Measurements from ENCODE around the gene THOP1. TPM values are rescaled to one million over a fixed set of nuclear protein-coding genes. Genes with fewer than 3 reads are reported as not detected.

Gene THOP1
- total RNA-seq, 1 donor from 2014 or later = 60.9 TPM

DNA sequence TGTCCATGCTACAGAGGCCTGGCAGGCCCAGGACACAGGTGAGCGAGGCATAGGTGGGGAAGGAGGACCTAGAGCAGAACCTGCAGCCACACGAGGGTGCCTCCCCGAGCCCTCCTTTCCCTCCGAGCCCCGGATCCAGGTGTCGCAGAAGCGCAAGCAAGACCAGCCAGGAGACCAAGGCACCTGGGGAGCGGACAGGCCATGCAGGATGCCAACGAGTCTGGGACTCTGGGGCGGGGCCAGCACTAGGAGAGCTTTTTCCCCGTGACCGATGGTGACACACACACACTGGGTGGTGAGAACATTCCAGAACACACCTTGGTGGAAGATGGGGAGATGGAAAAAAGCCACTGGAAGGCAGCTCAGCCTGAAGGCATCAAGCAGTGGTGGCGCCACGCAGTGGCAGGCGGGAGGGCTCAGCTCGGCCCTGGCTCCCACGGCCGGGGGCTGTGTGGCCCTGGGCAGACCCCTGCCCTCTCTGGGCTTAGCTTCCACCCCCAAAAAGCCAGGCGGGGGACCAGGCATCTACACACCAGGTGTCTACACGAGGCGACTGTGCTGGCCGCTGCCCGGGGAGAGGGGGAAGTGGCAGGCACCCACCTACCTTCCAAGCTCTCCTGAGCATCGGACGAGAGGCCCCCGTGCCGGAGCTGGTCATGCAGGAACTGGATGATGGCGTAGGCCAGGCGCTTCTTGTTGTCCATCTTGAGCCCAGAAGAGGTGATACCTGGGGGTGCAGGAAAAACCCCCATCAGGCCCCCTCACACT lies 16.8 kb upstream of the THOP1 start:
- Histone ChIP-seq H3K9me3 (replicated peaks) (no peaks in the 10 kb centered on the region), H3K4me1 (peaks cover 45% of the 10 kb centered on the region), H3K27me3 (ENCODE audit: low read depth) (no peaks in the 10 kb centered on the region), H3K36me3 (peaks cover 53% of the 10 kb centered on the region), H3K27ac (replicated peaks) (peak overlapping the region; percentile 84), H3K4me3 (no peak overlapping the region)
- TF ChIP-seq, protein P1, sequence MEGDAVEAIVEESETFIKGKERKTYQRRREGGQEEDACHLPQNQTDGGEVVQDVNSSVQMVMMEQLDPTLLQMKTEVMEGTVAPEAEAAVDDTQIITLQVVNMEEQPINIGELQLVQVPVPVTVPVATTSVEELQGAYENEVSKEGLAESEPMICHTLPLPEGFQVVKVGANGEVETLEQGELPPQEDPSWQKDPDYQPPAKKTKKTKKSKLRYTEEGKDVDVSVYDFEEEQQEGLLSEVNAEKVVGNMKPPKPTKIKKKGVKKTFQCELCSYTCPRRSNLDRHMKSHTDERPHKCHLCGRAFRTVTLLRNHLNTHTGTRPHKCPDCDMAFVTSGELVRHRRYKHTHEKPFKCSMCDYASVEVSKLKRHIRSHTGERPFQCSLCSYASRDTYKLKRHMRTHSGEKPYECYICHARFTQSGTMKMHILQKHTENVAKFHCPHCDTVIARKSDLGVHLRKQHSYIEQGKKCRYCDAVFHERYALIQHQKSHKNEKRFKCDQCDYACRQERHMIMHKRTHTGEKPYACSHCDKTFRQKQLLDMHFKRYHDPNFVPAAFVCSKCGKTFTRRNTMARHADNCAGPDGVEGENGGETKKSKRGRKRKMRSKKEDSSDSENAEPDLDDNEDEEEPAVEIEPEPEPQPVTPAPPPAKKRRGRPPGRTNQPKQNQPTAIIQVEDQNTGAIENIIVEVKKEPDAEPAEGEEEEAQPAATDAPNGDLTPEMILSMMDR (IDR thresholded peaks at IDR 0.05; ENCODE audit: borderline replicate concordance) = no peak
- intact Hi-C loops (cut with micrococcal nuclease) = no loop called here
- no peak for DNase-seq

DNA sequence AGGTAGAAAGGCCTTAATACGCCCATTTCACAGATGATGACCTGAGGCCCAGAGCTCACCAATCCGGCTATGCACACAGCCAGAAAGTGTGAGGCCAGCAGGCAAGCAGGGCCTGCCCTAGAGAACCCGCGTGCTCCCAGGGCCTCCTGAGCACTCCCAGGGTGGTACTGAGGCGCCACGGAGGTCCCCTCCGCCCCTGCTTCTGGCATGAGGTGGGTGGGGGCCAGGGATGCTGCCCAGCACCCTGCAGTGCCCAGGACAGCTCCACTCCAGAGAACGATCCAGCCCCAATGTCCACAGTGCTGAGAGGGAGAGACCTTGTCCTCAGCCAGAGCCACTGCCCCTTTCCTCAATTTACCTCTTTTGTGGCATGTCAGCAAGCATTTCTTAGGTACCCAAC lies 16.1 kb upstream of the THOP1 start:
- TF ChIP-seq, protein P1 (IDR thresholded peaks at IDR 0.05; ENCODE audit: borderline replicate concordance) = no peak
- Histone ChIP-seq H3K9me3 (replicated peaks) (no peaks in the 10 kb centered on the region), H3K27ac (replicated peaks) (peak overlapping the region; percentile 84), H3K27me3 (ENCODE audit: low read depth) (no peaks in the 10 kb centered on the region), H3K36me3 (peaks cover 46% of the 10 kb centered on the region), H3K4me3 (no peak overlapping the region), H3K4me1 (peaks cover 49% of the 10 kb centered on the region)
- intact Hi-C loops (cut with micrococcal nuclease) = no loop called here
- no peak for DNase-seq

DNA sequence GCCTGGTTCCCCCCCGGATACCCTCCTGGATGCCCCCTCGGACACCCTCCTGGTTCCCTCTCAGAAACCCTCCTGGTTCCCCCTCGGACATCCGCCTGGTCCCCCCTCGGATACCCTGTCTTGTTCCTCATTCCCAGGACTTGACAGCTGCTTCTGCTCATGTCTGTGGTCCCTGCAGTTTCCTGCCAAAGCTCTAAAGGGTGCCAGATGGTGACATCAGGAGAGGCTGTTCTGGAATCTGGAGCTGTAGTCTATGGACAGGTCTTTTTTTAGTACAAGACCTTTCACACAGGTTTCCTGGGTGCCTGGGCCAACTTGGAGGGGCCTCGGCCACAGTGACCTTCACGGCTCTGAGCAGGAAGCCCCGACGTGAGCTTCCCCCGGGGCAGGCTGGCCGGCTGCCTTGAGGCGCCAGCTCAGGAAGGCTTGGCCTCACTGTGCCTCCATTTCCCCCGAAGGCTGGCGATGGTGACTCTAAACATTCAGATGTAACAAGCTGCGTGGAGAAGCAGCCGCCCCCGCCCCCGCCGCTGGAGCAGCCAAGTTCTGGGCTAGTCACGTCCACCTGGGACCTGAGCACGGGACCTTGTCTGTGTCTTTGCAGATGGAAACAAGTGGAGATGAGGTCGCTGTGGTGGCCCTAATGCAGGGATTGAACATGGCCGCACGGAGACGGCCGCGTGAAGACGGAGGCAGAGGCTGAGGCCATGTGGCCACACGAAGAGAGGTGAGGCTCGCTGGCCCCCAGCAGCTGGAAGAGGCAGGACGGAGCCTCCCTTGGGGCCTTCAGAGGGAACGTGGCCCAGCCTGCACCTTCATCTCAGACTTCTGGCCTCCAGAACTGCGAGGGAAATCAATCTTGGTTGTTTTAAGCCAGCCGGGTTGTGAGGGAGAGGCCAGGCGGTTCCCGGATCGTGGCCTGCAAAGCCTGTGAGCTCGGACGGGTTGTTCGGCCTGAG lies 15.0 kb upstream of the THOP1 start:
- Histone ChIP-seq H3K4me1 (peaks cover 60% of the 10 kb centered on the region), H3K27ac (replicated peaks) (peak overlapping the region; percentile 84), H3K4me3 (peak overlapping the region; percentile 22), H3K36me3 (peaks cover 35% of the 10 kb centered on the region), H3K9me3 (replicated peaks) (no peaks in the 10 kb centered on the region), H3K27me3 (ENCODE audit: low read depth) (no peaks in the 10 kb centered on the region)
- TF ChIP-seq, protein P1 (IDR thresholded peaks at IDR 0.05; ENCODE audit: borderline replicate concordance) = no peak
- peak; percentile 65 for DNase-seq
- intact Hi-C loops (cut with micrococcal nuclease) = no loop called here

DNA sequence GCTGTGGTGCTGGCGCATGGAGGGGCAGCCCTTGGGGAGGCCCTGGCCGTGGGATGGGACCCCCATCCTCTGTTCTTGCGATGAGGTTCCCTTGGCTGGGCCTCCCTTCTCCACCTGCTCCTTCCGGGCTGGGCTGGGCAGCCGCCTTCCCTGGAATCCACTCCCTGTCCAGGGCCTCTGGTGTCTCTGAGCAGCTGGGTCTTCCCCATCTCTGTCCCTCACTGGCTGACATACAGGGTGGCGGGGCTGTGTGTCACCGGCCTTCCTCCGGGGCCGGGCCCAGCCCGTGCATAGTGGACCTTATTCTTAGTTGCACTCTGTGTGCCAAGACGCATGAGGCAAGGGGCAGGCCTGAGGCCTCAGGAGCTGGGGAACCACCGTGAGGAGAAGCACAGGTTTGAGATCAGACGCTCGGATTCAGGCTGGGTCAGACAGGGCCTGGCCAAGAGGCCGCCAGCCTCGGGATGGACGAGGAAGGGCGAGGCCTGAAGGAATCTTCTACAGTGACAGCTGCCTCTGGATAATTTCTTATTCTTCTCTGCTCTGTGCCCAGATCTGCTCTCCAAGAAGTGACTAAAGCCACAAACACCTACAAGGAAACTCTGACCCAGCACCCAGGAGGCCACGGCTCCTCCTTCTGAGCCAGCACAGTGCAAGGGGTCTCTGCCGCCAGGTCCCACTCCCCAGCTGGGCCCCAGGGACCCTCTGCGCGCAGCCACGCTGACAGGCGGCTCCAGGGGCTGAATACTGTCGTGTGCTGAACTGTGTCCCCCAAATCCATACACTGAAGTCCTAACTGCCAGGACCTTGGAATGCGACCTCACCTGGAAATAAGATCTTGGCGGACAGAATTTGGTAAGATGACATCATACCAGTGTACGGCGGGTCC lies 13.3 kb upstream of the THOP1 start:
- peaks cover 77% of the 10 kb centered on the region for H3K4me1 ChIP-seq
- peak overlapping the region; percentile 84 for H3K27ac ChIP-seq (replicated peaks)
- peaks cover 18% of the 10 kb centered on the region for H3K36me3 ChIP-seq
- TF ChIP-seq, protein P1 (IDR thresholded peaks at IDR 0.05; ENCODE audit: borderline replicate concordance) = no peak
- no peak for DNase-seq
- intact Hi-C loops (cut with micrococcal nuclease) = no loop called here
- H3K9me3 ChIP-seq (replicated peaks) = no peaks in the 10 kb centered on the region
- no peaks in the 10 kb centered on the region for H3K27me3 ChIP-seq (ENCODE audit: low read depth)
- no peak overlapping the region for H3K4me3 ChIP-seq
